HepG2 (cell line): Measurements from ENCODE around the gene HDGF. TPM values are rescaled to one million over a fixed set of nuclear protein-coding genes. Genes with fewer than 3 reads are reported as not detected.

Experiments
- ATF6 ChIP-seq: sonication (generic); formaldehyde crosslinking; conservative IDR thresholded peaks from 2 replicates; pipeline ENCODE4 v1.4.0; 2020; ENCODE audit warnings: missing genetic modification reagents
- ATRX ChIP-seq: sonication (generic); formaldehyde crosslinking; IDR thresholded peaks from 2 replicates; pipeline ENCODE4 v1.4.0; 2020; ENCODE audit warnings: missing genetic modification reagents, borderline replicate concordance
- CREB3 ChIP-seq: sonication (generic); formaldehyde crosslinking; IDR thresholded peaks from 2 replicates; pipeline ENCODE4 v1.5.0; 2020; ENCODE audit warnings: missing genetic modification reagents
- DPF2 ChIP-seq: sonication (generic); formaldehyde crosslinking; IDR thresholded peaks from 2 replicates; pipeline ENCODE4 v1.4.0; 2020; ENCODE audit warnings: mild to moderate bottlenecking, low read depth, missing genetic modification reagents, borderline replicate concordance
- FOSL2 ChIP-seq: sonication (generic); formaldehyde crosslinking; IDR thresholded peaks from 2 replicates; pipeline ENCODE4 v1.4.0; 2020; ENCODE audit warnings: missing genetic modification reagents
- GABPB1 ChIP-seq: IDR thresholded peaks from 2 replicates; pipeline ENCODE4 v1.6.1; 2016; ENCODE audit warnings: mild to moderate bottlenecking, missing genetic modification reagents, moderate library complexity, missing compliant biosample characterization
- KDM3A ChIP-seq: IDR thresholded peaks from 2 replicates; pipeline ENCODE4 v1.6.1; 2018; ENCODE audit warnings: low read depth, missing compliant biosample characterization
- MTA1 ChIP-seq: sonication (generic); formaldehyde crosslinking; IDR thresholded peaks from 2 replicates; pipeline ENCODE4 v1.4.0; 2020; ENCODE audit warnings: missing genetic modification reagents, mild to moderate bottlenecking, borderline replicate concordance
- MYC ChIP-seq: sonication (generic); formaldehyde crosslinking; IDR thresholded peaks from 2 replicates; pipeline ENCODE4 v1.9.0; 2021; ENCODE audit warnings: missing genetic modification reagents, borderline replicate concordance
- NFIC ChIP-seq: IDR thresholded peaks from 2 replicates; pipeline ENCODE4 v1.6.1; 2012; ENCODE audit warnings: mild to moderate bottlenecking, low read length, inconsistent platforms
- NONO ChIP-seq, 2 experiments: fragments of 450-650 bp in 1 of 2; sonication (generic) in 1 of 2; formaldehyde crosslinking in 1 of 2; IDR thresholded peaks in 1 of 2; conservative IDR thresholded peaks in 1 of 2; 2 replicates each; pipeline versions ENCODE4 v1.6.1 to v1.8.0; 2017 to 2022; ENCODE audit warnings: mild to moderate bottlenecking in 1 of 2, missing genetic modification reagents in 1 of 2, moderate library complexity in 1 of 2
- SALL1 ChIP-seq: sonication (generic); formaldehyde crosslinking; IDR thresholded peaks from 2 replicates; pipeline ENCODE4 v1.8.0; 2022; ENCODE audit warnings: mild to moderate bottlenecking, missing genetic modification reagents
- SAP130 ChIP-seq: IDR thresholded peaks from 2 replicates; pipeline ENCODE4 v1.6.1; 2016; ENCODE audit warnings: low read depth
- SMARCC2 ChIP-seq: fragments of 450-650 bp; IDR thresholded peaks from 2 replicates; pipeline ENCODE4 v1.6.1; 2017; ENCODE audit warnings: antibody characterized with exemption, mild to moderate bottlenecking
- ZBTB42 ChIP-seq: sonication (generic); formaldehyde crosslinking; IDR thresholded peaks from 2 replicates; pipeline ENCODE4 v1.5.0; 2020; ENCODE audit warnings: mild to moderate bottlenecking, missing genetic modification reagents
- ZFX ChIP-seq: sonication (generic); formaldehyde crosslinking; IDR thresholded peaks from 2 replicates; pipeline ENCODE4 v1.4.0; 2020; ENCODE audit warnings: mild to moderate bottlenecking, low read depth, missing genetic modification reagents, moderate library complexity
- ZNF230 ChIP-seq: sonication (generic); formaldehyde crosslinking; IDR thresholded peaks from 2 replicates; pipeline ENCODE4 v1.4.0; 2020; ENCODE audit warnings: mild to moderate bottlenecking, missing genetic modification reagents
- ZNF281 ChIP-seq: sonication (generic); formaldehyde crosslinking; IDR thresholded peaks from 2 replicates; pipeline ENCODE4 v1.4.0; 2020; ENCODE audit warnings: missing genetic modification reagents, borderline replicate concordance
- ZNF468 ChIP-seq: sonication (generic); formaldehyde crosslinking; IDR thresholded peaks from 2 replicates; pipeline ENCODE4 v1.8.0; 2022; ENCODE audit warnings: mild to moderate bottlenecking, moderate library complexity, missing genetic modification reagents
- ZNF501 ChIP-seq: sonication (generic); formaldehyde crosslinking; IDR thresholded peaks from 2 replicates; pipeline ENCODE4 v1.5.1; 2020; ENCODE audit warnings: mild to moderate bottlenecking, moderate library complexity, missing genetic modification reagents
- ZNF678 ChIP-seq: sonication (generic); formaldehyde crosslinking; IDR thresholded peaks from 2 replicates; pipeline ENCODE4 v1.4.0; 2020; ENCODE audit warnings: mild to moderate bottlenecking, missing genetic modification reagents
- ZNF841 ChIP-seq: sonication (generic); formaldehyde crosslinking; IDR thresholded peaks from 2 replicates; pipeline ENCODE4 v1.8.1; 2023; ENCODE audit warnings: missing genetic modification reagents, borderline replicate concordance
- ZZZ3 ChIP-seq: sonication (generic); formaldehyde crosslinking; IDR thresholded peaks from 2 replicates; pipeline ENCODE4 v1.4.0; 2020; ENCODE audit warnings: missing genetic modification reagents, mild to moderate bottlenecking, borderline replicate concordance
- polyA plus RNA-seq, 8 experiments: library from polyadenylated mRNA; depleted of rRNA in 3 of 8; stranded (reverse) in 7 of 8; unstranded in 1 of 8; fragments of >200 nt; fragmentation: Illumina TruSeq in 4 of 8; extraction: Trizol in 4 of 8; gene quantifications; 2 replicates each; pipeline versions ENCODE4 v1.2.1 to v1.2.3, GENCODE V29; 2011 to 2016; ENCODE audit warnings: low read depth in 4 of 8, missing spikeins in 1 of 8, mixed read lengths in 1 of 8; ENCODE audit not compliant: insufficient read depth in 1 of 8
- total RNA-seq, 5 experiments: library from RNA; depleted of rRNA; stranded (reverse); fragments of >200 nt; fragmentation: Illumina TruSeq; extraction: Trizol; gene quantifications; 2 replicates each; pipeline ENCODE4 v1.2.3, GENCODE V29; 2016; ENCODE audit warnings: low read depth in 1 of 5

Gene HDGF
- total and polyA plus RNA-seq, 2 of the 13 experiments (the other 11 are each of a cell fraction or from before 2014, with no cell fraction given), result 156 to 196 TPM

GRCh38 chr1:156740741-156741480 lies 10.6 kb downstream of the HDGF start, which contains the start of gene MRPL24 (continued):
- TF ChIP-seq ATRX (CRISPR knock-in tag), result no peak
- TF ChIP-seq DPF2 (CRISPR knock-in tag), result no peak
- TF ChIP-seq ATF6 (CRISPR knock-in tag), result peak; percentile 81; the same call in 1 of the 2 replicates
- peak; percentile 99 for TF ChIP-seq MYC (CRISPR knock-in tag)
- TF ChIP-seq ZNF841 (CRISPR knock-in tag), result no peak
- peak; percentile 98 for TF ChIP-seq SAP130 (CRISPR knock-in tag)
- TF ChIP-seq ZNF678 (CRISPR knock-in tag), result 0 out of 2 replicates have a peak, but pooled peaks have one; percentile 61
- TF ChIP-seq SMARCC2, result no peak
- TF ChIP-seq NFIC, result no peak; the same call in 1 of the 2 replicates
- peak; percentile 92; the same call in 1 of the 2 replicates for TF ChIP-seq ZNF230 (CRISPR knock-in tag)
- TF ChIP-seq ZFX (CRISPR knock-in tag), result peak; percentile 98
- TF ChIP-seq ZNF468 (CRISPR knock-in tag), result no peak
- peak; percentile 76; the same call in 1 of the 2 replicates for TF ChIP-seq MTA1 (CRISPR knock-in tag)
- TF ChIP-seq CREB3 (CRISPR knock-in tag), result no peak
- 0 out of 2 replicates have a peak, but pooled peaks have one; percentile 48 for TF ChIP-seq KDM3A (CRISPR knock-in tag)
- peak; percentile 99 for TF ChIP-seq ZNF501 (CRISPR knock-in tag)
- peak; percentile 47; the same call in 1 of the 2 replicates for TF ChIP-seq FOSL2 (CRISPR knock-in tag)
- TF ChIP-seq ZNF281 (CRISPR knock-in tag), result peak; percentile 94
- no peak for TF ChIP-seq NONO (IDR thresholded peaks at IDR 0.05)
- peak; percentile 81 for TF ChIP-seq NONO (CRISPR knock-in tag; conservative IDR thresholded peaks at IDR 0.05)
- peak; percentile 98 for TF ChIP-seq GABPB1 (CRISPR knock-in tag)
- TF ChIP-seq SALL1, result peak; percentile 79
- peak; percentile 95; the same call in 1 of the 2 replicates for TF ChIP-seq ZZZ3 (CRISPR knock-in tag)
- no peak for TF ChIP-seq ZBTB42
